Calu3 (cell line): Measurements from ENCODE around the gene NEDD4L. TPM values are rescaled to one million over a fixed set of nuclear protein-coding genes. Genes with fewer than 3 reads are reported as not detected.

ENCODE experiments used
- BruUV-seq: library from RNA; stranded (reverse); fragments of 400-500 nt; replicated peaks from 2 replicates; lab custom pipeline; 2021; lab: Mats Ljungman, UMichigan
- CTCF ChIA-PET: fragments of 300-600 bp; sonication (Branson Sonifier 250); formaldehyde crosslinking; loops from one replicate; lab custom pipeline; 2022; ENCODE audit warnings: antibody characterized with exemption; lab: Charles Lee
- DNase-seq: peaks from one replicate; pipeline ENCODE4 v3.0.0; 2022
- H3K27ac Mint-ChIP-seq: one replicate; pipeline ENCODE4 v1.8.0; 2022; ENCODE audit warnings: mixed read lengths; ENCODE audit not compliant: unreplicated experiment
- H3K27me3 Mint-ChIP-seq: one replicate; pipeline ENCODE4 v1.8.0; 2022; ENCODE audit warnings: mixed read lengths; ENCODE audit not compliant: unreplicated experiment
- H3K36me3 Mint-ChIP-seq: one replicate; pipeline ENCODE4 v1.8.0; 2022; ENCODE audit warnings: mild to moderate bottlenecking, moderate library complexity, mixed read lengths; ENCODE audit not compliant: insufficient read depth, unreplicated experiment
- H3K4me1 Mint-ChIP-seq: one replicate; pipeline ENCODE4 v1.8.0; 2022; ENCODE audit warnings: mild to moderate bottlenecking, low read depth, mixed read lengths; ENCODE audit not compliant: unreplicated experiment
- H3K4me3 Mint-ChIP-seq: one replicate; pipeline ENCODE4 v1.8.0; 2022; ENCODE audit warnings: mild to moderate bottlenecking, low read depth, moderate library complexity, mixed read lengths; ENCODE audit not compliant: unreplicated experiment
- H3K9me3 Mint-ChIP-seq: one replicate; pipeline ENCODE4 v1.8.0; 2022; ENCODE audit warnings: low read depth, mixed read lengths; ENCODE audit not compliant: unreplicated experiment
- intact Hi-C: fragments of 100-400 bp; cut with micrococcal nuclease; formaldehyde crosslinking; loops from one replicate; pipeline ENCODE4 v1.10.0; 2022; ENCODE audit not compliant: unreplicated experiment
- total RNA-seq: library from RNA; stranded (reverse); gene quantifications from 2 replicates; pipeline ENCODE4 v1.2.3, GENCODE V29; 2022
- TF ChIP-seq, protein P1 (sequence below): fragments of 200-600 bp; IDR thresholded peaks from one replicate; pipeline ENCODE4 v1.8.0; 2022; ENCODE audit warnings: antibody characterized with exemption; ENCODE audit not compliant: unreplicated experiment

NEDD4L gene
- total RNA-seq, 1 experiment from 2014 or later, result 213 TPM

DNA sequence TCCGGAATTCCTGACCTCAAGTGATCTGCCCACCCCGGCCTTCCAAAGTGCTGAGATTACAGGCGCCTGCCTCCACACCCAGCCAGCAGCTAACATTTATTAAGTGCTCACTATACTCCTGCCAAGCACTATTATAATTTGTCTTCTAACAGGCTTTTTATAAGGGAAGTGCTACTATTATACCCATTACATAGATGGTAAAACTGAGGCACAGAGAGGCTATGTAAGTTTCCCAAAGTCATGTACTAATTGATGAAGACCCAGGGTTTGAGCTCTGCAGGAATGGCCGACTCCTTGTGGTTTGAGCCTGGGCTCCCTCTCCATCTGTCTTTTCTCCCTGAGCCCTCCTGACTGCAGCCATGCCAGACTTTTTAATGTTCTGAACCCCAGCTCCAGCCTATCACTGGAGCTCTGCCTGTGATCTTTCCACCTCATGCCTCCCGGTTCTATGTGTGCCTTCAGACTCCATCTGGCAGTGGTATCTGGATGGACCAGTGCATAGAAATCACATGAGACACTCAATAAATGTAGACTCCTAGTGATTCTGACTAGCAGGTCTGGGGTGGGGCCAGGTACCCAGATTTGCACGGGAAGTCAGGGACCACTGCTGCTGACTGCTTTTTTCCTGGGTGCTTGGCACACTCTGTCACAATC is 197.1 kb downstream of the NEDD4L start:
- no TSS peak for BruUV-seq
- no peak for DNase-seq
- no peaks in the 10 kb centered on the region for H3K9me3 Mint-ChIP-seq
- peaks cover 35% of the 10 kb centered on the region for H3K4me1 Mint-ChIP-seq
- intact Hi-C loops, result no loop called here
- TF ChIP-seq, protein P1, sequence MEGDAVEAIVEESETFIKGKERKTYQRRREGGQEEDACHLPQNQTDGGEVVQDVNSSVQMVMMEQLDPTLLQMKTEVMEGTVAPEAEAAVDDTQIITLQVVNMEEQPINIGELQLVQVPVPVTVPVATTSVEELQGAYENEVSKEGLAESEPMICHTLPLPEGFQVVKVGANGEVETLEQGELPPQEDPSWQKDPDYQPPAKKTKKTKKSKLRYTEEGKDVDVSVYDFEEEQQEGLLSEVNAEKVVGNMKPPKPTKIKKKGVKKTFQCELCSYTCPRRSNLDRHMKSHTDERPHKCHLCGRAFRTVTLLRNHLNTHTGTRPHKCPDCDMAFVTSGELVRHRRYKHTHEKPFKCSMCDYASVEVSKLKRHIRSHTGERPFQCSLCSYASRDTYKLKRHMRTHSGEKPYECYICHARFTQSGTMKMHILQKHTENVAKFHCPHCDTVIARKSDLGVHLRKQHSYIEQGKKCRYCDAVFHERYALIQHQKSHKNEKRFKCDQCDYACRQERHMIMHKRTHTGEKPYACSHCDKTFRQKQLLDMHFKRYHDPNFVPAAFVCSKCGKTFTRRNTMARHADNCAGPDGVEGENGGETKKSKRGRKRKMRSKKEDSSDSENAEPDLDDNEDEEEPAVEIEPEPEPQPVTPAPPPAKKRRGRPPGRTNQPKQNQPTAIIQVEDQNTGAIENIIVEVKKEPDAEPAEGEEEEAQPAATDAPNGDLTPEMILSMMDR, result no peak
- CTCF ChIA-PET, result no interaction called here
- no peak overlapping the region for H3K4me3 Mint-ChIP-seq
- H3K27me3 Mint-ChIP-seq, result no peaks in the 10 kb centered on the region
- H3K36me3 Mint-ChIP-seq, result peaks cover 42% of the 10 kb centered on the region
- H3K27ac Mint-ChIP-seq, result peak overlapping the region; percentile 51

- Mint-ChIP-seq H3K36me3 (peaks cover 36% of the 10 kb centered on the region), H3K9me3 (no peaks in the 10 kb centered on the region), H3K4me1 (peaks cover 35% of the 10 kb centered on the region), H3K27me3 (no peaks in the 10 kb centered on the region), H3K27ac (no peak overlapping the region), H3K4me3 (no peak overlapping the region)
- TF ChIP-seq, protein P1, result no peak
- CTCF ChIA-PET, result no interaction called here
- intact Hi-C loops, result no loop called here
- no TSS peak for BruUV-seq
- DNase-seq, result no peak
Observed at GRCh38 chr18:58241877-58242276, 197.9 kb downstream of the NEDD4L start.

- H3K4me1 Mint-ChIP-seq, result peaks cover 37% of the 10 kb centered on the region
- peaks cover 38% of the 10 kb centered on the region for H3K36me3 Mint-ChIP-seq
- intact Hi-C loops, result no loop called here
- no peak overlapping the region for H3K4me3 Mint-ChIP-seq
- no peak for DNase-seq
- CTCF ChIA-PET, result no interaction called here
- BruUV-seq, result no TSS peak
- H3K9me3 Mint-ChIP-seq, result no peaks in the 10 kb centered on the region
- H3K27ac Mint-ChIP-seq, result no peak overlapping the region
- no peaks in the 10 kb centered on the region for H3K27me3 Mint-ChIP-seq
- TF ChIP-seq, protein P1, result no peak
Observed at GRCh38 chr18:58242435-58242834, 198.4 kb downstream of the NEDD4L start.

- peaks cover 43% of the 10 kb centered on the region for H3K36me3 Mint-ChIP-seq
- no TSS peak for BruUV-seq
- CTCF ChIA-PET, result no interaction called here
Observed at GRCh38 chr18:58242968-58243367, 198.9 kb downstream of the NEDD4L start.

More at GRCh38 chr18:58242968-58243367, 198.9 kb downstream of the NEDD4L start:
- H3K4me1 Mint-ChIP-seq, result peaks cover 43% of the 10 kb centered on the region
- no peak overlapping the region for H3K4me3 Mint-ChIP-seq
- H3K27ac Mint-ChIP-seq, result no peak overlapping the region
- H3K27me3 Mint-ChIP-seq, result no peaks in the 10 kb centered on the region
- TF ChIP-seq, protein P1, result no peak
- intact Hi-C loops, result no loop called here
- DNase-seq, result no peak
- H3K9me3 Mint-ChIP-seq, result no peaks in the 10 kb centered on the region
